Measurements from ENCODE around the gene EIF4G3. TPM values are rescaled to one million over a fixed set of nuclear protein-coding genes. Genes with fewer than 3 reads are reported as not detected.

EIF4G3 gene
- total RNA-seq, 4 donors from 2014 or later: 42.1 to 63.2 (median 43.5) TPM

- Histone ChIP-seq H3K36me3 (peaks cover 0 to 18% of the 10 kb centered on the region in 2 donors), H3K27me3 (no peaks in the 10 kb centered on the region), H3K4me3 (no peak overlapping the region), H3K4me1 (no peaks in the 10 kb centered on the region), H3K9me3 (no peaks in the 10 kb centered on the region), H3K27ac (no peak overlapping the region)
- intact Hi-C loops (cut with DNase I; ENCODE audit: low total_unique reads): no loop called here
- DNase-seq: no peak
- TF ChIP-seq, protein P1, sequence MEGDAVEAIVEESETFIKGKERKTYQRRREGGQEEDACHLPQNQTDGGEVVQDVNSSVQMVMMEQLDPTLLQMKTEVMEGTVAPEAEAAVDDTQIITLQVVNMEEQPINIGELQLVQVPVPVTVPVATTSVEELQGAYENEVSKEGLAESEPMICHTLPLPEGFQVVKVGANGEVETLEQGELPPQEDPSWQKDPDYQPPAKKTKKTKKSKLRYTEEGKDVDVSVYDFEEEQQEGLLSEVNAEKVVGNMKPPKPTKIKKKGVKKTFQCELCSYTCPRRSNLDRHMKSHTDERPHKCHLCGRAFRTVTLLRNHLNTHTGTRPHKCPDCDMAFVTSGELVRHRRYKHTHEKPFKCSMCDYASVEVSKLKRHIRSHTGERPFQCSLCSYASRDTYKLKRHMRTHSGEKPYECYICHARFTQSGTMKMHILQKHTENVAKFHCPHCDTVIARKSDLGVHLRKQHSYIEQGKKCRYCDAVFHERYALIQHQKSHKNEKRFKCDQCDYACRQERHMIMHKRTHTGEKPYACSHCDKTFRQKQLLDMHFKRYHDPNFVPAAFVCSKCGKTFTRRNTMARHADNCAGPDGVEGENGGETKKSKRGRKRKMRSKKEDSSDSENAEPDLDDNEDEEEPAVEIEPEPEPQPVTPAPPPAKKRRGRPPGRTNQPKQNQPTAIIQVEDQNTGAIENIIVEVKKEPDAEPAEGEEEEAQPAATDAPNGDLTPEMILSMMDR (IDR thresholded peaks at IDR 0.05 in 4 of 5, conservative IDR thresholded peaks at IDR 0.05 in 1 of 5): no peak
- no peak for TF ChIP-seq POLR2A (IDR thresholded peaks at IDR 0.05)
- in situ Hi-C loops (cut with MboI; ENCODE audit: low sequenced_read_pairs in 4 of 4): no loop called here
- ATAC-seq: no peak
Measured at GRCh38 chr1:20893931-20894330, 282.8 kb downstream of the EIF4G3 start.

- H3K27me3 ChIP-seq: no peaks in the 10 kb centered on the region
- TF ChIP-seq, protein P1 (IDR thresholded peaks at IDR 0.05 in 4 of 5, conservative IDR thresholded peaks at IDR 0.05 in 1 of 5): no peak
- TF ChIP-seq POLR2A (IDR thresholded peaks at IDR 0.05): no peak
- H3K27ac ChIP-seq: no peak overlapping the region
- ATAC-seq (no peak), DNase-seq (no peak)
- no peaks in the 10 kb centered on the region for H3K9me3 ChIP-seq
- no peaks in the 10 kb centered on the region for H3K4me1 ChIP-seq
- intact Hi-C loops (cut with DNase I; ENCODE audit: low total_unique reads) (no loop called here), in situ Hi-C loops (cut with MboI; ENCODE audit: low sequenced_read_pairs in 4 of 4) (no loop called here)
- no peak overlapping the region for H3K4me3 ChIP-seq
- H3K36me3 ChIP-seq: peaks cover 0 to 18% of the 10 kb centered on the region in 2 donors
Measured at GRCh38 chr1:20891091-20891490, 285.6 kb downstream of the EIF4G3 start.

GRCh38 chr1:20887246-20887645 lies 289.5 kb downstream of the EIF4G3 start:
- peaks cover 0 to 13% of the 10 kb centered on the region in 2 donors for H3K36me3 ChIP-seq
- ATAC-seq: no peak

DNA sequence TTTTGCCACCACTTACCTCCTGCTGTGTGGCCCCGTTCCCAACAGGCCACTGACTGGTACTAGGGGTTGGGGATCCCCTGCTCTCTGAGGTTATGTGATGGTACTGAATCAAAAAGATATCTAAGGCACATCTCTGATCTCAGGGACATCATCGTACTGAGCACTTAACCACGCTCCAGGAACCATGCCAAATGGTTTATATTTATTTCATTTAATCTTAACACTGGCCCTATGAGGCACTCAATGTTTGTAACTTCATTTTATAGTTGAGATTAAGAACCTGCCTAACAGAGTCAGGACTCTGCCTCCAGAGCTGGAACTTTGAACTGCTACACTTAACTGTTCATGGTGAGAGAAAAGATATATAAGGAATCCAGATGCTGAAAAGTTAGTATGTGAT lies 291.6 kb downstream of the EIF4G3 start:
- Histone ChIP-seq H3K27ac (no peak overlapping the region), H3K27me3 (no peaks in the 10 kb centered on the region), H3K9me3 (no peaks in the 10 kb centered on the region), H3K4me3 (no peak overlapping the region), H3K36me3 (peaks cover 0 to 7% of the 10 kb centered on the region in 2 donors), H3K4me1 (no peaks in the 10 kb centered on the region)
- no peak for TF ChIP-seq POLR2A (IDR thresholded peaks at IDR 0.05)
- TF ChIP-seq, protein P1 (IDR thresholded peaks at IDR 0.05 in 4 of 5, conservative IDR thresholded peaks at IDR 0.05 in 1 of 5): no peak
- intact Hi-C loops (cut with DNase I; ENCODE audit: low total_unique reads) (no loop called here), in situ Hi-C loops (cut with MboI; ENCODE audit: low sequenced_read_pairs in 4 of 4) (no loop called here)
- ATAC-seq: no peak
- no peak for DNase-seq

More at GRCh38 chr1:20887246-20887645, 289.5 kb downstream of the EIF4G3 start:
- Histone ChIP-seq H3K4me1 (no peaks in the 10 kb centered on the region), H3K27me3 (no peaks in the 10 kb centered on the region), H3K9me3 (no peaks in the 10 kb centered on the region), H3K27ac (no peak overlapping the region), H3K4me3 (no peak overlapping the region)
- DNase-seq: no peak
- intact Hi-C loops (cut with DNase I; ENCODE audit: low total_unique reads): no loop called here
- TF ChIP-seq, protein P1 (IDR thresholded peaks at IDR 0.05 in 4 of 5, conservative IDR thresholded peaks at IDR 0.05 in 1 of 5): no peak
- no peak for TF ChIP-seq POLR2A (IDR thresholded peaks at IDR 0.05)
- in situ Hi-C loops (cut with MboI; ENCODE audit: low sequenced_read_pairs in 4 of 4): no loop called here

DNA sequence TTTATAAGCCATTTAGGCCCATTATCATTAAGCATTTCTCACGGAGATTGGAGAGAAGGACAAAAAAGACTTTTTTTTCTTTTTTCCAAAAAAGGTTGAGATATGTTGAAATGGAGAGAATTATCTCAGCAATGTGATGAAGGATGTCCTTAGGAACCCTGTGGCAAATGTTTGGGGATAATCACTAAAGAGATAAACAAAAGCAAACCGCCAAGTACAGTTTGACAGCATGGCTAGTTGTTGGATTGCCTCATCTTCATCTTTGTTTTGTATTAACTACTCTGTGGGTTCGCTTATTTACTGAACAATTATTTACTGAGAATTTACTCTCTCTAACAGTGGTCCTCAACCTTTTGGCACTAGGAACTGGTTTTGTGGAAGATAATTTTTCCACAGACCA lies 292.2 kb downstream of the EIF4G3 start:
- Histone ChIP-seq H3K27me3 (no peaks in the 10 kb centered on the region), H3K4me3 (no peak overlapping the region), H3K27ac (no peak overlapping the region), H3K9me3 (no peaks in the 10 kb centered on the region), H3K36me3 (peaks cover 0 to 8% of the 10 kb centered on the region in 2 donors), H3K4me1 (no peaks in the 10 kb centered on the region)
- ATAC-seq (no peak), DNase-seq (no peak)
- in situ Hi-C loops (cut with MboI; ENCODE audit: low sequenced_read_pairs in 4 of 4) (no loop called here), intact Hi-C loops (cut with DNase I; ENCODE audit: low total_unique reads) (no loop called here)
- TF ChIP-seq POLR2A (IDR thresholded peaks at IDR 0.05): no peak
- TF ChIP-seq, protein P1 (IDR thresholded peaks at IDR 0.05 in 4 of 5, conservative IDR thresholded peaks at IDR 0.05 in 1 of 5): no peak

Data from gastrocnemius medialis (tissue), 4 donors.